Neuronal stem cell (in vitro differentiated cells): ENCODE results near the gene TFDP3.

Source experiments
- DNase-seq: peaks from one replicate; pipeline ENCODE4 v3.0.0-alpha.2; 2013; ENCODE audit warnings: low spot score
- H2AFZ ChIP-seq: one replicate; pipeline ENCODE4 v1.6.1; 2013; ENCODE audit warnings: mild to moderate bottlenecking, low read length, inconsistent platforms
- H2AK5ac ChIP-seq: 2 replicates; pipeline ENCODE4 v1.6.1; 2013; ENCODE audit warnings: low read depth, mild to moderate bottlenecking, inconsistent platforms, low read length, moderate library complexity, mixed read lengths
- H2BK120ac ChIP-seq: 2 replicates; pipeline ENCODE4 v1.6.1; 2013; ENCODE audit warnings: low read depth, mild to moderate bottlenecking, inconsistent platforms, low read length, moderate library complexity, mixed read lengths
- H2BK12ac ChIP-seq: one replicate; pipeline ENCODE4 v1.6.1; 2013; ENCODE audit warnings: low read length, inconsistent platforms
- H2BK15ac ChIP-seq: 2 replicates; pipeline ENCODE4 v1.6.1; 2013; ENCODE audit warnings: mild to moderate bottlenecking, low read length, inconsistent platforms, mixed read lengths
- H2BK5ac ChIP-seq: one replicate; pipeline ENCODE4 v1.6.1; 2013; ENCODE audit warnings: inconsistent platforms, mild to moderate bottlenecking, low read length, moderate library complexity
- H3K14ac ChIP-seq: one replicate; pipeline ENCODE4 v1.6.1; 2013; ENCODE audit warnings: low read length, inconsistent platforms
- H3K18ac ChIP-seq: 2 replicates; pipeline ENCODE4 v1.6.1; 2013; ENCODE audit warnings: low read length, inconsistent platforms
- H3K23ac ChIP-seq: 2 replicates; pipeline ENCODE4 v1.6.1; 2013; ENCODE audit warnings: low read depth, mild to moderate bottlenecking, mixed read lengths, low read length, inconsistent platforms; ENCODE audit not compliant: poor library complexity
- H3K27ac ChIP-seq: replicated peaks from 3 replicates; pipeline ENCODE4 v1.5.1; 2013; ENCODE audit warnings: low read length, inconsistent platforms
- H3K27me3 ChIP-seq, 3 experiments: 2 replicates each; pipeline ENCODE4 v1.6.1; 2013; ENCODE audit warnings: low read length in 3 of 3, mild to moderate bottlenecking in 2 of 3, inconsistent platforms in 1 of 3, low read depth in 1 of 3, mixed read lengths in 1 of 3, moderate library complexity in 1 of 3; ENCODE audit not compliant: control insufficient read depth in 3 of 3, insufficient read depth in 3 of 3
- H3K36me3 ChIP-seq, 2 donors: replicated peaks in 1 of 2; 2 replicates each; pipeline ENCODE4 v1.6.1; 2013; ENCODE audit warnings: low read length in 2 of 2; ENCODE audit not compliant: control insufficient read depth in 2 of 2, insufficient read depth in 2 of 2
- H3K4ac ChIP-seq: 2 replicates; pipeline ENCODE4 v1.6.1; 2013; ENCODE audit warnings: inconsistent platforms, mild to moderate bottlenecking, low read length, moderate library complexity
- H3K4me1 ChIP-seq, 2 donors: 1 replicate in 1 of 2; 2 replicates in 1 of 2; pipeline ENCODE4 v1.6.1; 2013; ENCODE audit warnings: low read length in 2 of 2, low read depth in 1 of 2; ENCODE audit not compliant: control insufficient read depth in 2 of 2, insufficient read depth in 1 of 2
- H3K4me2 ChIP-seq: one replicate; pipeline ENCODE4 v1.6.1; 2013; ENCODE audit warnings: mild to moderate bottlenecking, low read length, inconsistent platforms; ENCODE audit not compliant: insufficient read depth, poor library complexity, severe bottlenecking
- H3K4me3 ChIP-seq, 2 donors: 2 replicates each; pipeline ENCODE4 v1.5.1; 2013; ENCODE audit warnings: low read length in 2 of 2, mild to moderate bottlenecking in 2 of 2, inconsistent platforms in 1 of 2, moderate library complexity in 1 of 2
- H3K79me1 ChIP-seq: one replicate; pipeline ENCODE4 v1.6.1; 2013; ENCODE audit warnings: low read depth, mild to moderate bottlenecking, inconsistent platforms, low read length, moderate library complexity
- H3K9ac ChIP-seq: one replicate; pipeline ENCODE4 v1.6.1; 2013; ENCODE audit warnings: mild to moderate bottlenecking, low read depth, low read length, inconsistent platforms; ENCODE audit not compliant: poor library complexity
- H3K9me3 ChIP-seq, 2 donors: replicated peaks in 1 of 2; 2 replicates each; pipeline versions ENCODE3 to v1.6.1; 2013; ENCODE audit warnings: low read length in 2 of 2, mild to moderate bottlenecking in 2 of 2, inconsistent platforms in 1 of 2, low read depth in 1 of 2, mixed read lengths in 1 of 2, moderate library complexity in 1 of 2; ENCODE audit not compliant: control insufficient read depth in 2 of 2, insufficient read depth in 1 of 2
- H4K8ac ChIP-seq: one replicate; pipeline ENCODE4 v1.6.1; 2013; ENCODE audit warnings: low read depth, mild to moderate bottlenecking, inconsistent platforms, low read length, moderate library complexity
- H4K91ac ChIP-seq: one replicate; pipeline ENCODE4 v1.6.1; 2013; ENCODE audit warnings: low read length, low read depth, mild to moderate bottlenecking, inconsistent platforms; ENCODE audit not compliant: poor library complexity
- WGBS, 2 donors: extraction: QIAGEN DNeasy Blood & Tissue Kit; methylation state at CpG; one replicate each; pipeline ENCODE4 v1.1.7; 2013; ENCODE audit warnings: missing lambda C conversion rate in 2 of 2, mixed read lengths in 1 of 2; ENCODE audit not compliant: insufficient read length in 2 of 2, insufficient replicate concordance in 1 of 2; ENCODE audit errors: extremely low coverage in 2 of 2; 5-methylcytosine and 5-hydroxymethylcytosine counted together

Gene TFDP3

GRCh38 chrX:133183806-133184205 lies 34.3 kb downstream of the TFDP3 start:
- Histone ChIP-seq H4K8ac (no peak overlapping the region), H3K27ac (no peak overlapping the region), H4K91ac (no peak overlapping the region), H3K23ac (no peak overlapping the region), H3K9me3 (no peaks in the 10 kb centered on the region), H3K79me1 (no peaks in the 10 kb centered on the region), H3K36me3 (no peaks in the 10 kb centered on the region), H3K27me3 (peaks cover 0 to 30% (median 0%) of the 10 kb centered on the region in 3 experiments), H2BK5ac (no peak overlapping the region), H3K4me1 (no peaks in the 10 kb centered on the region), H3K4me3 (no peak overlapping the region), H2AK5ac (no peak overlapping the region), H3K9ac (no peak overlapping the region), H2BK12ac (no peak overlapping the region), H2BK15ac (no peak overlapping the region), H3K18ac (no peak overlapping the region), H3K4me2 (no peak overlapping the region), H3K14ac (no peak overlapping the region), H2BK120ac (no peak overlapping the region), H3K4ac (no peak overlapping the region), H2AFZ (no peak overlapping the region)
- no CpG with 5 or more reads among the region's 2 CpGs for WGBS, 2 donors
- DNase-seq, result no peak

- H3K4ac ChIP-seq, result no peak overlapping the region
- H3K27ac ChIP-seq, result no peak overlapping the region
- no peaks in the 10 kb centered on the region for H3K79me1 ChIP-seq
- no peaks in the 10 kb centered on the region for H3K9me3 ChIP-seq
- no peak overlapping the region for H2BK5ac ChIP-seq
- no peak overlapping the region for H3K9ac ChIP-seq
- H3K18ac ChIP-seq, result no peak overlapping the region
- H2BK15ac ChIP-seq, result no peak overlapping the region
- no peak overlapping the region for H4K91ac ChIP-seq
- H4K8ac ChIP-seq, result no peak overlapping the region
- no peak overlapping the region for H2BK120ac ChIP-seq
- no CpG with 5 or more reads among the region's 3 CpGs for WGBS, 2 donors
- no peak overlapping the region for H2BK12ac ChIP-seq
- H3K36me3 ChIP-seq, result no peaks in the 10 kb centered on the region
- H3K14ac ChIP-seq, result no peak overlapping the region
- peaks cover 0 to 22% (median 0%) of the 10 kb centered on the region in 3 experiments for H3K27me3 ChIP-seq
- no peak overlapping the region for H3K23ac ChIP-seq
- H2AK5ac ChIP-seq, result no peak overlapping the region
- no peak for DNase-seq
- no peak overlapping the region for H3K4me3 ChIP-seq
- peaks cover 0 to 4% of the 10 kb centered on the region in 2 donors for H3K4me1 ChIP-seq
- H3K4me2 ChIP-seq, result no peak overlapping the region
- H2AFZ ChIP-seq, result no peak overlapping the region
Observed at GRCh38 chrX:133179500-133179899, 38.7 kb downstream of the TFDP3 start.

- H3K9me3 ChIP-seq, result no peaks in the 10 kb centered on the region
- WGBS, 2 donors, result no CpG with 5 or more reads among the region's 2 CpGs
- H3K4me2 ChIP-seq, result no peak overlapping the region
- H2BK120ac ChIP-seq, result no peak overlapping the region
- H3K23ac ChIP-seq, result no peak overlapping the region
- H3K4me1 ChIP-seq, result peaks cover 0 to 7% of the 10 kb centered on the region in 2 donors
- DNase-seq, result no peak
- H2BK15ac ChIP-seq, result no peak overlapping the region
- no peak overlapping the region for H3K14ac ChIP-seq
- H3K4me3 ChIP-seq, result no peak overlapping the region
- no peaks in the 10 kb centered on the region for H3K79me1 ChIP-seq
- H2BK12ac ChIP-seq, result no peak overlapping the region
- H3K27ac ChIP-seq, result no peak overlapping the region
- H3K36me3 ChIP-seq, result no peaks in the 10 kb centered on the region
- no peak overlapping the region for H3K9ac ChIP-seq
- no peak overlapping the region for H4K8ac ChIP-seq
- no peak overlapping the region for H2AFZ ChIP-seq
- no peak overlapping the region for H4K91ac ChIP-seq
- H3K4ac ChIP-seq, result no peak overlapping the region
- H3K18ac ChIP-seq, result no peak overlapping the region
- H2BK5ac ChIP-seq, result no peak overlapping the region
- H2AK5ac ChIP-seq, result no peak overlapping the region
- H3K27me3 ChIP-seq, result peaks cover 0 to 21% (median 0%) of the 10 kb centered on the region in 3 experiments
Observed at GRCh38 chrX:133177202-133177601, 41.0 kb downstream of the TFDP3 start.

- Histone ChIP-seq H3K4ac (no peak overlapping the region), H4K8ac (no peak overlapping the region), H3K4me3 (no peak overlapping the region), H2BK120ac (no peak overlapping the region), H3K36me3 (no peaks in the 10 kb centered on the region), H2AK5ac (no peak overlapping the region), H3K4me2 (no peak overlapping the region), H3K23ac (no peak overlapping the region), H2BK15ac (no peak overlapping the region), H3K14ac (no peak overlapping the region), H3K79me1 (no peaks in the 10 kb centered on the region), H2AFZ (no peak overlapping the region), H3K4me1 (peaks cover 0 to 7% of the 10 kb centered on the region in 2 donors), H2BK5ac (no peak overlapping the region), H4K91ac (no peak overlapping the region), H3K27ac (no peak overlapping the region), H3K9ac (no peak overlapping the region), H3K18ac (no peak overlapping the region), H2BK12ac (no peak overlapping the region), H3K27me3 (peaks cover 0 to 14% (median 0%) of the 10 kb centered on the region in 3 experiments), H3K9me3 (no peaks in the 10 kb centered on the region)
- no CpG with 5 or more reads among the region's 2 CpGs for WGBS, 2 donors
- DNase-seq, result no peak
Observed at GRCh38 chrX:133175605-133176004, 42.5 kb downstream of the TFDP3 start.
